ENCODE data around the gene SYNE2.
A peak's percentile ranks its signal among the peaks of the same experiment; 100 is the strongest.

SYNE2 gene

DNA sequence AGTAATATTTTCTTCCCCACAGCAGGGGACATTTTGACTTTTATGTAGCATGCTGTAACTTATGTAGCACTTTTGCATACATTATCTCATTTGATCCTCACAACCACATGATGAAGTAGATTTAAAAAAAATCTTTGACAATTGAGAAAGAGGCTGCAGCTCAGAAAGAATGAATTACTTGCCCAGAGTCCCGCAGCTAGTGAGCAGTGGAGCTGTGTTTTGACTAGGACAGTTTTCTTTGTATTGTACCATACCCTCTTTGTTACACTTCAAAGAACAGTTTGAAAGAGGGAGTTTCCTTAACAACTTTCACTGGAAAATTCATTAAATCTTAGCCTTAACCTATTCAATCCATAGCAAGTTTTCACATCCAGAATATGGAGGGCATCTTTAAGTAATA is 58.6 kb downstream of the SYNE2 start:
- DNase-seq (ENCODE audit: low spot score): no peak

DNA sequence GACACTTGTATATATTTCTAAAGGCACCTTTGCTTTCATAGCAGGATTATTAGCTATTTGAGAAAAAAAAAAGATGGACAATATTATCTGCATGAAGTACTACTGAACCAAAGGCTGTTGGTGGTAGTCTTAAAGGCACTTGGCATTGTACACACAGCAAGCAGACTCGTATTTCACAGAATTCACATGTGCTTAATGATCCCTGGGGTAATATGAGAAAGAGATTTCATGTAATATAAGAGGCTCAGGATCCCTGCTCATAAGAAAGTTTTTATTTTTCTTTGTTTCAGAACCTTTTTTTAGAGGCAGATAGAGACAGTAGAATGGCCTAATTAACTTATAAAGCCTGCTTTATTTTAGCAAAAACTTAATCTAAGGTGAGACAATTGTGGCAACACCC is 59.5 kb downstream of the SYNE2 start:
- no peak for DNase-seq (ENCODE audit: low spot score)

DNA sequence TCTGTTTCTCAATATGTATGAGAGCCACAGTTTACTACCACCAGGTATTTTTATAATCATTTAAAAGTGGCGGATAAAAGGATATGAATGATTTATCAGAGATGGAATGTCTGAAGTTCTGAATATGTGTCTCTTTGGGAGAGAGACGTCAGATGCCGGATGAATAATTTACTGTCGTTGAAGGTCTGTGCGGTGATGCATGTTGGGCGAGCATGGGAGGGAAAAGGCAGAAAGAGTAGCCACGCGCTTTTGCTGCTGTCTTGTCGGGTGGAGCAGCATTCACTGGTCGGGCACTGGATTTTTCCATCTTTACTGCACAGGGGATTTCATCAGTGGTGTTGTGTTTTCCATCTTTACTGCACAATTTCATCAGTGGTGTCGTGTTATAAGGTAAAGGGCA is 65.6 kb downstream of the SYNE2 start:
- no peak for DNase-seq (ENCODE audit: low spot score)

DNA sequence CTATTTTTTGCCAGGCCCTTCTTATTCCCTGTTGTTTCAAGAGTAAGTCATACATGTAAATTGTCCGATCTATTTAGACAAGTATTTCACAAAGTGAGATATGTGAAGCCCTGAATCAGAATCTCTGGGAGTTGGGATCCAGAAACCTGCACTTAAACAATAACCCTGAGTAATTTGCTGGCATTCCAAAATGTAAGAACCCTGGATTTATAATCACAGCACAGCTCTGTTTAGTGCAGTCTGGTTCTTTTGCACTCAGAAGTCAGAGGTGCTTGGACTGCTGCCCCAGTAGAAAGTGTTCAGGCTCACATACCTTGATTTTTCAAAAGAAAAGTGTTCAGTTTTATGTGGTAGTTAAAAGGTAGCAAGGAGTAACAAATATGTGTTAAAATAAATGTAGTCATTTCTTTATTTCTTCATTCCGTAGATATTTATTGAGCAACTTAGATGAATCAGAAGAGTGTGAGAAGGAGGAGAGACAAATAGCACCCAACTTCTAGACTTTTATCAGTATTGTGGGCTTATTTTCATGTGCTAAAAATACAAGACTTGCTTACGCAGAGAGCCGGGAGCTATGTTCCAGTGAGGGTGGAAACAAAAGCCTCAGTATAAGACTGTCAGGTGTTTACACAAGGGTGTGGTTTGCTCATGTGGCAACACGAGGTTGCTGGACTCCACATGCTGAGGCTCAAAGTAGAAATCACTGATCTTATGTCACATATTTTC is 70.1 kb downstream of the SYNE2 start:
- peak; percentile 44 for DNase-seq (ENCODE audit: low spot score)

DNA sequence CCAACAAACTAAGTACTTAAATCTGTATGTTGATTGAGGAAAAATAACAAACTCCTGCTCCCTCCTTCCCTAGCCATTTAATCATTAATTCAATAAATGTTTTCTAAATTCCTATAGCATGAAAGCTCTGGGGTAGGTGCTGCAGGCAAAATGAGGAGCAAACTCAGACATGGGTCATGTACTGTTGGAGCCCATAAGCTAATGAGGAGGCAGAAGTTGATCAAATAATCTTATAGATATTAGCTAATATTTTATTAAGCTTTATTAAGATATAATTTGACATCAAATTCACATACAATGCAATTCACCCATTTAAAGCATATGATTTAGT is 70.6 kb downstream of the SYNE2 start:
- no peak for DNase-seq (ENCODE audit: low spot score)

DNA sequence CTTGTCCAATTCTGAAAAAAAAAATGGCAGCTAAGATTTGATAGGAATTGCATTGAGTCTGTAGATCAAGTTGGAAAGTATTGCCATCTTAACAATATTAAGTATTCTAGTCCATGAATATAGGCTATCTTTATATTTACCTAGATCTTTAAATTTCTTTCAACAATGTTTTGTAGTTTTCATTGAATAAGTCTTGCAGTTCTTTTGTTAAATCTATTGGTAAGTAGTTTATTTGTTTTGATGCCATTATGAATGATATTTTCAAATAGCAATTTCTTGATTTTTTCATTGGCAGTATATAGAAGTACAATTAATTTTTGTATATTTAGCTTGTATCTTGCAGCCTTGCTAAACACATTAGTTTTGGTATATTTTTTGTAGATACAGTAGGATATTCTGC is 71.6 kb downstream of the SYNE2 start:
- DNase-seq (ENCODE audit: low spot score): no peak

DNA sequence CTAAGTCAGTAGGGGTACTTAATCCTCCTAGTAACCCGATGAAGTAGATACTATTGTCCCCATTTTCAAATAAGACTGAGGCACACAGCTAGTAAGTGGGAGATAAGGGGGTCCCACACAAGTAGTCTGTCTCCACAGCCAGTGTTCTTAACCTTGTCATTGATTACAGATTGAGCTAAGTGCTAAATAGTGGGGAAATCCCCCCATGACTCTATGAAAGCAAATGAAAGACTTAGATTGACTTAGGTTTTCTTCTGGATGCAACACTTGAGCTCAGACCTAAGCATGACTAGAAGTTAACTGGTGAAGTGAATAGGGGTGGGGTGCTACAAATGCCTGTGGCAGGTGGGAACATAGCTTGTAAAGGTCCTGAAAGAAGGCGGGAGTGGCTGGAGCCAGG is 73.8 kb downstream of the SYNE2 start:
- no peak for DNase-seq (ENCODE audit: low spot score)

DNA sequence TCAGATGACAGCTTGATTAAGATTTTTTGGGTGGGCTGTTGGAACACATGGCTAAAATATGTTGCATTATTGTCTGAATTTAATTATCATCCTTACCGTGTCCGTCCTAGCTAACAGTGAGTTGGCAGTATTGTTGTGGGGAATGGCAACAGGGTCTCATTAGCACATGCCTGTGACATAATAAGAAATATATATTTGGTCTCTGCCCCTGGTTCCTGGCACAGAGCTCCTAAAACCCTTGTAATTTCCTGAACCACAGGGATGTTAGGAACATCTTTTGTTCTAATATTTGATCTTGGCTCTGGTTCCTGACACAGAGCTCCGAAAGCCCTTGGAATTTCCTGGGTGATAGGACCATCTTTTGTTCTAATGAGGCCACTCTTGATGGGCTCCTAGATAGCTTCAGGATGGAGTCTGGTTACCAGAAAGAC is 76.0 kb downstream of the SYNE2 start:
- DNase-seq (ENCODE audit: low spot score): no peak

DNA sequence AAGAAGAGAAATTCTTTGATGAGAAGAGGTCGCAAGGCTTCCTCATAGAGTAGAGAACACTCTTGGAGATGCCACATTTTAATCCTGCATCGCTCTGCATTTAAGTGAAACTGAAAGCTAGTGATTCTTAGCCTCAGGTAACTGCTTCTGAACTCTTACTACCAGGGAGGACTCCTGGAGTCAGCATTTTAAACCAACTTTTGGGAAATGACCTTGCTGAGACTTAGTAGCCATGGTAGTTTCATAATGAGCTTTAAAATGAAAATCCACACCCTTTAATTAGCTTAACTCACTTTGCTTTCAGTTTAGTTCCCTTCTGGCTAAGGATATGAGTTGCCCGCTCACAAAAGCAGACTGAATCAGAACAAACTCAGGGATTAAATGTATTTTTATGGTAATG is 80.3 kb downstream of the SYNE2 start:
- no peak for DNase-seq (ENCODE audit: low spot score)

DNA sequence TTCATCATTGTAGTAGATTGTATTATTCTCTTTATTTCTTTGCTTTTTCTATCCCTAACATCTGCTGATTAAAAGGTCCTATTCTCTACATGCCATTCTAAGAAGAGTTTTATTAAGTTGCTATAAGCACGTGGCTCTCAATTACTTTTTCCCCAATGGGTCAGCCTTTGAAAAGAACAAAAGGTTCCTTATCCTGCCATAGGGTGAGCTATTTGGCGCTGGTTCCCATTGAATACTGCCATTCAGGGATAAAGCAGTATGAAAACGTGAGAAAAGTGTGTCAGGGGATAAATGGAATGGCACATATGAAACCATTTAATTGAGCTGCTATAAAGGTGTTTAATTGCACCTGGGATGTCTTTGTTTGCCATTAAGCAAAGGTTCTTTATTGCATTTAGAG is 80.9 kb downstream of the SYNE2 start:
- no peak for DNase-seq (ENCODE audit: low spot score)

DNA sequence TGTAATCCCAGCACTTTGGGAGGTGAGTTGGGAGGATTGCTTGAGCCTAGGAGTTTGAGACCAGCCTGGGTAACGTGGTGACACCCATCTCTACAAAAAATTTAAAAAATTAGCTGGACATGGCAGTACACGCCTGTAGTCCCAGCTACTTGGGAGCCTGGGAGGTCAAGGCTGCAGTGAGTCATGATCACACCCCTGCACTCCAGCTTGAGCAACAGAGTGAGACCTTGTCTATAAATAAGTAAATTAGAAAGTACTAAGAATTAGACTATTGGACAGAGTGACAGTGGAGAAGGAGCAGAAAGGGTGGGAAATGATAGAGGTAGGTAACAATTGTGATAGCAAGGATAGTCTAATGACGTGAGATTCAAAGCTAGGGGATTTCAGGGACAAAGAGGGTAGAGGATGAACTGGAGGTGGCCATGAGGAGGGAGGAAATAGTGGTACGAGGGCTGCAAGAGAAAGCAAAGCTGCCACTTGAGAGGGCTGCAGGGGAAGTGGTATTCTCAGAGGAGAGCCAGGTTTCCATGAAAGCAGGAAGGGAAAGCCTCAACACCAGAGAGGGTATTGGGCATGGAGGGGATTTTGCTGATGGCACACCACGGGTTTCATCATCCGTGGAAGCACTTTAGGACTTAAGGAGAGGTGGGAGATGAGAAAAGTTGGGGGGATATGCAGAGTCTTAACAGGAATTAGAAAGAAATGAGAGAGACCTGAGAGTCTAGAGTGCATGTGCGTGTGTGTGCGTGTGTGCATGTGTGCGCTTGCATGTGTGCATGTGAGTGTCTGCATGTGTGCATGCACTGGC is 85.6 kb downstream of the SYNE2 start:
- no peak for DNase-seq (ENCODE audit: low spot score)

DNA sequence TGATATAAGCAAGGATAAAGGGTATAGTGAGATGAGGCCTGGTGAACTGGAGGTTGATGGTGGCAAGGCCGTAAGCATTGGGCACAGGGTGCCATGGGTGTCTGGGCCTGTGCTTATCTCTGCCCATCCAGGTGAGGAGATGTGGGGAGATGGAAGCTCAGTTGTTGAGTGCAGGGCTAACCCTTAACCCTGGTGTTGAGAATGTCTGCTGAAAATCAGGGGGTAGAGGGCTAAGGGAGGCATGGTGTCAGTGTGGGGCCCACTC is 86.1 kb downstream of the SYNE2 start:
- DNase-seq (ENCODE audit: low spot score): no peak

DNA sequence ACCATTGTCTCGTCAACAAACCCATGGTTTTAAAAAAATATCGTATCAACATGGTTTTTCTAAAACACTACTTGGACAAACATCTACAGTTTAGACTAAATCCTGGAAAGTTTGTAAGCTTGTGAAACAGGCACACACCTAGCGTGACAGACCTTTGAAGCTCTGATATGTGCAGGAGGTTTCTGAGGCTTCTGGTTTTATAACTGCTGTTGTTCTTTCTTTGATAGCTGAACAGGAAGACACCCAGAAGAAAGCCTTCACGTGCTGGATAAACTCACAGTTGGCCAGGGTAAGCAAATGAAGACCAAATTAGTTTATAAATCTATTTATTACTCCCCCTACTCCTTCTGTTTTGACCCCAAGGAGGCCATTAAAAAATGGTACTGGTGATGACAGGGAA is 87.6 kb downstream of the SYNE2 start:
- no peak for DNase-seq (ENCODE audit: low spot score)

DNA sequence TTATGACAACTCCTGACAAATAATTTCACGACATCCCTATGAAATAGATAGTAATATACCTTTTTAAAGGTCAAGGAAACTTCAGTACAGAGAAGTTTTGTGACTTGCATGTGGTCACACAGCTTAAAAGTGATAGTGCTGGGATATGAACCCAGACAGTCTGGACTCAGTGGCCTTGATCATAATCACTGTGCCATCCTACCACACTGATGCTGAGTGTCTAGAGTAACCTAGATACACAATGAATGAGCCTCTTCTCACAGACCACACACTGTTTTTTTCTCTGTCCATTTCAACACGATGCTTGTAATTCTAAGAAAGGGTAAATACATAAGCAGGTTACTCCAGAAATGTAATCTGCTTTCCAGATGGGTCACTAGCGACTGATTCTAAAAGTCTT is 88.2 kb downstream of the SYNE2 start:
- DNase-seq (ENCODE audit: low spot score): no peak

DNA sequence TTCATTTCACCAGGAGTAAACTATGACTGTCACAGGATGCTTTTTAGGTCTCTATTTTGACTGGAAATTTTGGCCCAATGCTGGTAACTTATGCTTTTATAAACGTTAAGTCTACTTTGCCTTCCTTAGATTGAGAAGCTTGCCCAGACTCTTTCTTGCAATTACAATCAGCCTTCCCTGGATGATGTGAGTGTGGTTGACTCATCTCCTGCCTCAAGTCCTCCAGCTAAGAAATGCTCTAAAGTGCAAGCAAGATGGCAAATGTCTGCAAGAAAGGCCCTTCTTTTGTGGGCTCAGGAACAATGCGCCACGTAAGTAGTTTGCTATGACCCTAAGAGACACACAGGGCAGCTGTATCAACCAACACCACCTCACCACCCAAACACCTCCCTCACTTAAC is 96.9 kb downstream of the SYNE2 start:
- no peak for DNase-seq (ENCODE audit: low spot score)

DNA sequence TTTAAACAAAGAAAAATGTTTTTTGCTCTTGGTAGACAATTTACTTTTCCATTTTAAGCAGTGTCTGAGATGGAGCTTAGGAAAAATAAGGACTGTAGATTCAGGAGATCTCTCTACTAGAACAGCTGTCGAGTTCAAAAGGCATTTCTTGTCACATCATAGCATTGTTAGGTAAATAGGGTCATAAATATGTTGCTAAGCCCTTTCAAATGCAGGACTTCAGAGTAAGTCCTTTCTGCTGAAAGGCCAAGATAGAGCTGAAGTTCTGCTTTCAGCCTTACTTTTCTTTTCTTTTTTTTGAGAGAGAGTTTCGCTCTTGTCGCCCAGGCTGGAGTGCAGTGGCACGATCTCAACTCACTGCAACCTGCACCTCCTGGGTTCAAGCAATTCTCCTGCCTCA is 98.2 kb downstream of the SYNE2 start:
- no peak for DNase-seq (ENCODE audit: low spot score)

DNA sequence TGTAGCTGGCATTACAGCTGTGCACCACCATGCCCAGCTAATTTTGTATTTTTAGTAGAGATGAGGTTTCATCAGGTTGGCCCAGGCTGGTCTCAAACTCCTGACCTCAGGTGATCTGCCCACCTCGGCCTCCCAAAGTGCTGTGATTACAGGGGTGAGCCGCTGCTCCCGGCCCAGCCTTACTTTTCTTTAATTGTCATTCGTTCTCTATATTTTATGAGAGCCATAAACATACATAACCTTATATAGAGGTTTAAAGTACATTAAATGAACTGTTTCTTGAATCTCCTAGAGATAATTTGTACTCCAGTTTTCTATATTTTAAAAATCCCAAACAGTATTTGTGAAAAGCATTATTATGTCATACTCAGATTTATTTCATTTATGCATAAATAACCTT is 98.6 kb downstream of the SYNE2 start:
- no peak for DNase-seq (ENCODE audit: low spot score)

DNA sequence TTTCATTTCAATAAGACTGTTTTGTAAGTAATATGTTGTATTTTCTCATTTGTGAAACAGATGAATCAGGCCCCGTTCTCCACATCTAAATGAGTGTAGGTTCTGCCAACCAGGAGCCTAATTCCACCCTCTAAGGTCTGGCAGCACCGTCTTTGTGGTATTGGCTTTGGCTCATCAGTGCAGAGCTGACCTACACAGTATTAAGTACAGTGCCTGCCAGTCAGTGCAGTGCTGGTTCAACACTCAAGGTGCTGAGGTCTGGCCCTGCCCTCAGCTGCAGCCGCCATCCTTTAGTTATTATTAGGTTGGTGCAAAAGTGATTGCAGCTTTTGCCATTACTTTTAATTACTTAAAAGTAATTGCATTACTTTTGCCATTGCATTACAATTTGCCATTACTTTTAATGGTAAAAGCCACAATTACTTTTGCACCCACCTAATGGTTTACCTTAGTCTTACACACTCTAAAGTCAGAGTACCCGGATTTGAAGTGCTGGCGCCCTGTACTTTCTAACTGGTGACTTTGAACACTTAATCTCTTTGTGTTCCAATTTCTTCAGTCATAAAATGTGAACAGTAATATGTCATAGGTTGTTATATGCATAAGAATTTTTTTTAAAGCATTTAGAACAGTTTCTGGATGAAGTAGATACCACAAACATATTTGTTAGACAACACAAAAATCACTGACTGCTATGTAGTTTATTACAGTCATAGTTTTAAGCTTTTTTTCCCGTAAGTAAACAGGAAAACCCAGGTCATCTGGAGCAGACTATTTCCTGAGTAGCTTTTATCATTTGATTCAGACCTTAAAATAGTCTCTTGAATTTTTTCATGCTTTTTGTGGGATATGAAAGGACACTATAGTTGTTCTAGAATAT is 99.5 kb downstream of the SYNE2 start:
- no peak for DNase-seq (ENCODE audit: low spot score)

DNA sequence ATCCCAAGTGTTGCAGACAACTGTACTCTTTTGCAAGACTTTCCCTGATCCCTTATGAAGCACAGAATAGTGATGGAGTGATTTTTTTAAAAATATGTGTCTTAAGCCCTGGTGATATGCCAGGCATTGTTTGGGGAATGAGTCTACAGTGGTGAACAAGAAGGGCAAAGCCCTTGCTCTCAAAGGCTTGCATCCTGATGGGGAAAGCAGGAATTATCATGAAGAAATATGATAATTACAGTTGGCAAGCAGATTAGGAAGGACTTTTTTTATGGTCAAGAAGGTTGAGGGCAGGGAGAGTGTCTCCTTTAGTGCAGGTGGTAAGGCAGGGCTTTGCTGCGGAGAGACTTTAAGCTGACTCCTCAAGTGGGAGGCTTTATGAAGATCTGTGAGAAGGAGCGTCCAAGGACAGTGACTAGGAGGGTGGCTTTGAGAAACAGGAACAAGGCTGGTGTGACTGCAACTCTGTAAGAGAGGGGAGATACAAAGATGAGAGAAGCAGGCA is 100.2 kb downstream of the SYNE2 start:
- no peak for DNase-seq (ENCODE audit: low spot score)

DNA sequence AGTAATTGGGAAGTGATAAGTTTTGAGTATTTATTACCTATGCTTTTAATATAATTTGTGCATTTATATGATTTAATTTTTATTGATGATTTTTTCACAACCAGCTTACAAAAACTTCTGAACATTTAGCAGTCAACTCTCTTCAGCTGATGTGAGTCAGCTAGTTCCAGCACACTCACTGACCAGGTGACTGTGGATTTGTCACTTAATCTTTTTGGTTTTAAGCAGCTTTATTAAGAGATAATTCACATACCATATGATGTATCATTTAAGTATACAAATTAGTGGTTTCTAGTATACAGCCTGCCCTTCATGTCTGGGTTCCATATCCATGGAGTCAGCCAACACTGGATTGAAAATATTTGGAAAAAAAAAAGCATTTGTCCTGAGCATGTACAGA is 103.5 kb downstream of the SYNE2 start:
- DNase-seq (ENCODE audit: low spot score): no peak

DNA sequence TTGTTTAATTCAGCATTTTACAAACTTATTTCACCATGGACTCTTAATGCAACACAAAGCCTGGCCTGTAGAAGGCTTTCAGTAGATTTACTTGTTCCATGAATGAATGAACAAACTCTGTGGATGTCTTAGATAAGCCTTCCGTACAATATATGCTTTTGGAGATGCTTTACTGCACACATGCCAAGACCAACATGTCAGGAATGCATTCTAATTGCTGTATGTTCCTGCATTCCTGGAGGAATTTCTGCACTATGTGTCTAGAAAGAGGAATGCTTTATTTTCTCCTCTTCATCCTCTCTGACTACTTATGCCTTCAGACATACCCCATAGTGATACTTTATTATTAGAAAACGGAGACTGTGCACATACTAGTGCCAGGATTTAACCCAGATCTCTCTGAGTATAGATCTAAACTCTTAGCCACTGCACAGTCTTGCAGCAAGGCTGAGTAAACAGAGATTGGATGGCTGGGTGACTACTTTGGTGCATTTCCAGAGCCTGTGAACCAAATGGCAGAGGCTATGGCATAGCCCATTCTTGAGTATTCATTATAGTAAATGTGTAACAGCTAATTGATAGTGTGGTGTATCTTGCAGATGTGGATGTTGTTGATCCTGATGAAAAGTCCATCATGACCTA is 108.2 kb downstream of the SYNE2 start:
- no peak for DNase-seq (ENCODE audit: low spot score)

DNA sequence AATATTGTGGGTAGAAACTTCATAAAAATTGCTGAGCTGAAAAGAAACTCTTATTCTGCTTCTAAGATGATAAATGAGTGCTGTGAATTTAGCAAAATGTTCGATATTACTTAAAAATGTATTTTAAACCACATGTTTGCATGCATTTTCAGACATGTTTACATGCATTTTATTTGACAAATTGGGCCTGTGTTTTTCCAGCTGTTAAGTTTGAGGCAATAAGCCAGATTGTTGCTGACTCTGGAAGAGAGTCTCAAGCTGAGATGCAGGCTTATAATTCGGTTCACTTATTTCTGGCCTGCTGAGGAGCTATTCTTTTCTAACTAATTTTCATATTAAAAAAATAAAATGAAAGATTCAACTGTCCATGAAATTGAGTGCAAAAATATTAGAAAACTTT is 110.1 kb downstream of the SYNE2 start:
- no peak for DNase-seq (ENCODE audit: low spot score)

DNA sequence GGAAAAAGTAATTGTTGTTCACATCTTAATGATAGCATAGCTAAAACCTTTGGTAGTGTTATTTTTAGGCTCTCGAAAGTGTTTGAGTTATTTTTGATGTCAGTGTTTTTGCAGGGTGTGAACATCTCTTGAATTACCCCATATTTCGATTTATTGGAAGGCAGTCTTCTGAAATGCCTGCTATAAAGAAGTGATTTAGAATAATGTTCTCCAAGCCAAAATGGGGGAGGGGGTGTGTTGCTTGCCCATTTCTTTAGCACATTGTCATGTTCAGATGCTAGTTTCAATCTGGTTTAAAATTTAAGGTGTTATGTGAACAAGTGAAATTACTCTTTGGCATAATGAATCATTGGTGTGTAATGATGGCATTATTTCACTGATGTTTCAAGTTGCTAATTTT is 110.6 kb downstream of the SYNE2 start:
- DNase-seq (ENCODE audit: low spot score): no peak

All from HuH-7.5 (cell line).